ENCODE results near the gene SLC38A4. TPM values are rescaled to one million over a fixed set of nuclear protein-coding genes. Genes with fewer than 3 reads are reported as not detected.

The SLC38A4 gene
- total and polyA plus RNA-seq, 2 experiments from 2014 or later: 6.2 to 12.5 TPM

- Histone ChIP-seq H3K9me2 (ENCODE audit: insufficient read depth) (no peaks in the 10 kb centered on the region), H3K4me1 (ENCODE audit: insufficient read depth) (no peaks in the 10 kb centered on the region), H3K36me3 (ENCODE audit: insufficient read depth) (no peaks in the 10 kb centered on the region), H3K4me3 (no peak overlapping the region), H2AFZ (no peak overlapping the region), H3F3A (replicated peaks; ENCODE audit: low read depth) (no peaks in the 10 kb centered on the region), H4K20me1 (replicated peaks; ENCODE audit: insufficient read depth) (no peaks in the 10 kb centered on the region), H3K79me2 (replicated peaks; ENCODE audit: insufficient read depth) (no peaks in the 10 kb centered on the region), H3K27me3 (ENCODE audit: insufficient read depth) (no peaks in the 10 kb centered on the region), H3K4me2 (no peak overlapping the region), H3K27ac (ENCODE audit: low read depth) (no peak overlapping the region)
- Mint-ChIP-seq H3K36me3 (ENCODE audit: low read depth) (no peaks in the 10 kb centered on the region), H3K4me1 (peaks cover 4% of the 10 kb centered on the region), H3K9me3 (no peaks in the 10 kb centered on the region), H3K27me3 (ENCODE audit: insufficient read depth, low read depth, poor library complexity) (no peaks in the 10 kb centered on the region), H3K4me3 (no peak overlapping the region), H3K27ac (no peak overlapping the region)
- no peak for TF ChIP-seq JUNB (IDR thresholded peaks at IDR 0.05; ENCODE audit: unreplicated experiment)
- no peak for TF ChIP-seq ETS1 (IDR thresholded peaks at IDR 0.05)
- TF ChIP-seq ZNF331 (CRISPR knock-in tag; IDR thresholded peaks at IDR 0.05; ENCODE audit: low read depth): no peak
- ATAC-seq: no peak
- no peak for DNase-seq (ENCODE audit: low spot score)
Measured at GRCh38 chr12:46786774-46787173, 39.0 kb downstream of the SLC38A4 start.

- Mint-ChIP-seq H3K27ac (no peak overlapping the region), H3K9me3 (no peaks in the 10 kb centered on the region), H3K27me3 (ENCODE audit: insufficient read depth, low read depth, poor library complexity) (no peaks in the 10 kb centered on the region), H3K36me3 (ENCODE audit: low read depth) (no peaks in the 10 kb centered on the region), H3K4me3 (no peak overlapping the region), H3K4me1 (no peaks in the 10 kb centered on the region)
- Histone ChIP-seq H3K36me3 (ENCODE audit: insufficient read depth) (no peaks in the 10 kb centered on the region), H3K9me2 (ENCODE audit: insufficient read depth) (no peaks in the 10 kb centered on the region), H3K79me2 (replicated peaks; ENCODE audit: insufficient read depth) (no peaks in the 10 kb centered on the region), H4K20me1 (replicated peaks; ENCODE audit: insufficient read depth) (no peaks in the 10 kb centered on the region), H3K4me2 (no peak overlapping the region), H3K4me3 (no peak overlapping the region), H2AFZ (no peak overlapping the region), H3K4me1 (ENCODE audit: insufficient read depth) (no peaks in the 10 kb centered on the region), H3F3A (replicated peaks; ENCODE audit: low read depth) (no peaks in the 10 kb centered on the region), H3K27ac (ENCODE audit: low read depth) (no peak overlapping the region), H3K27me3 (ENCODE audit: insufficient read depth) (no peaks in the 10 kb centered on the region)
- no peak for TF ChIP-seq STAT1 (IDR thresholded peaks at IDR 0.05; ENCODE audit: unreplicated experiment)
- no peak for ATAC-seq
- DNase-seq (ENCODE audit: low spot score): no peak
Measured at GRCh38 chr12:46785382-46785781, 40.4 kb downstream of the SLC38A4 start.

GRCh38 chr12:46783871-46784270, 41.9 kb downstream of the SLC38A4 start:
- Histone ChIP-seq H3K4me2 (no peak overlapping the region), H3K36me3 (ENCODE audit: insufficient read depth) (no peaks in the 10 kb centered on the region), H3F3A (replicated peaks; ENCODE audit: low read depth) (no peaks in the 10 kb centered on the region), H2AFZ (no peak overlapping the region), H3K79me2 (replicated peaks; ENCODE audit: insufficient read depth) (no peaks in the 10 kb centered on the region), H4K20me1 (replicated peaks; ENCODE audit: insufficient read depth) (no peaks in the 10 kb centered on the region), H3K4me1 (ENCODE audit: insufficient read depth) (no peaks in the 10 kb centered on the region), H3K27me3 (ENCODE audit: insufficient read depth) (no peaks in the 10 kb centered on the region), H3K4me3 (no peak overlapping the region), H3K9me2 (ENCODE audit: insufficient read depth) (no peaks in the 10 kb centered on the region), H3K27ac (ENCODE audit: low read depth) (no peak overlapping the region)
- Mint-ChIP-seq H3K36me3 (ENCODE audit: low read depth) (no peaks in the 10 kb centered on the region), H3K4me3 (no peak overlapping the region), H3K27me3 (ENCODE audit: insufficient read depth, low read depth, poor library complexity) (no peaks in the 10 kb centered on the region), H3K27ac (no peak overlapping the region), H3K9me3 (no peaks in the 10 kb centered on the region), H3K4me1 (no peaks in the 10 kb centered on the region)
- DNase-seq (ENCODE audit: low spot score): no peak
- ATAC-seq: no peak
- no peak for TF ChIP-seq ZNF331 (CRISPR knock-in tag; IDR thresholded peaks at IDR 0.05; ENCODE audit: low read depth)
- no peak for TF ChIP-seq CTCF (conservative IDR thresholded peaks at IDR 0.05; ENCODE audit: low read depth in 2 of 2)
- no peak for TF ChIP-seq REST (IDR thresholded peaks at IDR 0.05; ENCODE audit: unreplicated experiment)
